H4 (cell line): Measurements from ENCODE around the gene APBB2. TPM values are rescaled to one million over a fixed set of nuclear protein-coding genes. Genes with fewer than 3 reads are reported as not detected.
"Not testable (repeated sequence)": the region's sequence is repeated elsewhere in the genome, so short reads cannot be mapped to it uniquely, and the experiment has no call there.

Source experiments
- DNase-seq: peaks from one replicate; pipeline ENCODE4 v3.0.0-alpha.2; 2015; ENCODE audit warnings: low spot score
- total RNA-seq: library from RNA; depleted of rRNA; stranded (reverse); fragments of >200 nt; shearing (Covaris generic); gene quantifications from 2 replicates; pipeline ENCODE4 v1.2.3, GENCODE V29; 2014

Gene APBB2
- total RNA-seq, 1 experiment from 2014 or later, result 25.7 TPM

- no peak for DNase-seq
These were observed 306.0 kb downstream of the APBB2 start for GRCh38 chr4:40908297-40908696.

GRCh38 chr4:40905414-40905813 lies 308.9 kb downstream of the APBB2 start:
- no peak for DNase-seq

- not testable (repeated sequence) for DNase-seq
These were observed 313.8 kb downstream of the APBB2 start for GRCh38 chr4:40900531-40900930.

GRCh38 chr4:40897557-40898203 lies 316.7 kb downstream of the APBB2 start:
- DNase-seq, result peak; percentile 78

- no peak for DNase-seq
These were observed 323.6 kb downstream of the APBB2 start for GRCh38 chr4:40890764-40891163.

GRCh38 chr4:40890199-40890598 lies 324.1 kb downstream of the APBB2 start:
- DNase-seq, result no peak

- DNase-seq, result no peak
These were observed 325.4 kb downstream of the APBB2 start for GRCh38 chr4:40888933-40889332.

- DNase-seq, result no peak
These were observed 326.6 kb downstream of the APBB2 start for GRCh38 chr4:40887764-40888131.

GRCh38 chr4:40886931-40887763 lies 327.2 kb downstream of the APBB2 start:
- no peak for DNase-seq

- no peak for DNase-seq
These were observed 332.5 kb downstream of the APBB2 start for GRCh38 chr4:40881851-40882250.

- no peak for DNase-seq
These were observed 333.2 kb downstream of the APBB2 start for GRCh38 chr4:40881096-40881495.

- no peak for DNase-seq
These were observed 335.7 kb downstream of the APBB2 start for GRCh38 chr4:40878548-40879055.

GRCh38 chr4:40877081-40877480 lies 337.3 kb downstream of the APBB2 start:
- DNase-seq, result no peak

- DNase-seq, result no peak
These were observed 338.7 kb downstream of the APBB2 start for GRCh38 chr4:40875507-40876150.

- DNase-seq, result no peak
These were observed 339.4 kb downstream of the APBB2 start for GRCh38 chr4:40874901-40875300.

GRCh38 chr4:40874331-40874730 lies 340.0 kb downstream of the APBB2 start:
- no peak for DNase-seq

- no peak for DNase-seq
These were observed 342.6 kb downstream of the APBB2 start for GRCh38 chr4:40871695-40872250.

GRCh38 chr4:40870150-40870549 lies 344.2 kb downstream of the APBB2 start:
- DNase-seq, result no peak

- no peak for DNase-seq
These were observed 348.6 kb downstream of the APBB2 start for GRCh38 chr4:40865696-40866095.

- DNase-seq, result no peak
These were observed 349.8 kb downstream of the APBB2 start for GRCh38 chr4:40864531-40864930.

- no peak for DNase-seq
These were observed 355.4 kb downstream of the APBB2 start for GRCh38 chr4:40858962-40859361.

GRCh38 chr4:40857956-40858355 lies 356.4 kb downstream of the APBB2 start:
- DNase-seq, result no peak
